Fibroblast of lung (primary cell): Measurements from ENCODE around the gene UNCX.

ENCODE experiments used
- CTCF ChIP-seq, 2 donors: IDR thresholded peaks in 1 of 2; conservative IDR thresholded peaks in 1 of 2; 1 replicate in 1 of 2; 2 replicates in 1 of 2; pipeline ENCODE4 v1.5.1; 2011 to 2012; ENCODE audit warnings: low read length in 2 of 2, control low read depth in 1 of 2, inconsistent platforms in 1 of 2, low read depth in 1 of 2, mild to moderate bottlenecking in 1 of 2
- EZH2 ChIP-seq: IDR thresholded peaks from 2 replicates; pipeline ENCODE4 v1.5.1; 2012; ENCODE audit warnings: low read length, control low read depth, mild to moderate bottlenecking; ENCODE audit errors: missing control alignments

- no peak for TF ChIP-seq CTCF (conservative IDR thresholded peaks at IDR 0.05 in 1 of 2, IDR thresholded peaks at IDR 0.05 in 1 of 2; ENCODE audit: low read depth in 1 of 2, low read length in 2 of 2)
- no peak for TF ChIP-seq EZH2
These were observed 17.1 kb downstream of the UNCX start for GRCh38 chr7:1249731-1250130.
